Endothelial cell of umbilical vein (primary cell): ENCODE measurements around the gene LHX2. TPM values are rescaled to one million over a fixed set of nuclear protein-coding genes. Genes with fewer than 3 reads are reported as not detected.

Experiments
- BruUV-seq: library from RNA; stranded (reverse); fragments of 400-500 nt; replicated peaks from 2 replicates; lab custom pipeline; 2021; lab: Mats Ljungman, UMichigan
- CTCF ChIA-PET: fragments of 300-600, 350-600 bp; sonication (Branson Sonifier 250); formaldehyde crosslinking; loops from one replicate; lab custom pipeline; 2021; ENCODE audit warnings: antibody characterized with exemption, inconsistent platforms; lab: Charles Lee
- POLR2A ChIA-PET: fragments of 300-600, 350-600 bp; sonication (Branson Sonifier 250); formaldehyde crosslinking; loops from one replicate; lab custom pipeline; 2021; ENCODE audit warnings: antibody characterized with exemption, inconsistent platforms; lab: Charles Lee
- DNase-seq: peaks from one replicate; pipeline ENCODE4 v3.0.0-alpha.2; 2011; ENCODE audit warnings: low read depth, low spot score
- FAIRE-seq: peaks from 2 replicates; lab custom pipeline; 2011; peaks lifted over from hg19 to GRCh38; lab: Jason Lieb, UNC
- H2AFZ ChIP-seq: 2 replicates; pipeline ENCODE4 v1.6.0; 2012; ENCODE audit warnings: low read depth, low read length, control low read depth, inconsistent platforms
- H3K27ac ChIP-seq: 2 replicates; pipeline ENCODE4 v1.5.1; 2011; ENCODE audit warnings: low read depth, mild to moderate bottlenecking, control low read depth, low read length, moderate library complexity; ENCODE audit not compliant: insufficient read depth
- H3K27me3 ChIP-seq, 2 experiments: 2 replicates each; pipeline versions ENCODE4 v1.6.0 to v1.6.1; 2011; ENCODE audit warnings: low read length in 2 of 2, mixed read lengths in 1 of 2; ENCODE audit not compliant: control insufficient read depth in 2 of 2, insufficient read depth in 2 of 2
- H3K36me3 ChIP-seq, 2 experiments: 2 replicates in 1 of 2; 3 replicates in 1 of 2; pipeline ENCODE4 v1.5.1; 2011; ENCODE audit warnings: low read length in 2 of 2, mild to moderate bottlenecking in 1 of 2, moderate library complexity in 1 of 2; ENCODE audit not compliant: control insufficient read depth in 2 of 2, insufficient read depth in 2 of 2; ENCODE audit errors: extremely low read depth in 1 of 2
- H3K4me1 ChIP-seq: 3 replicates; pipeline ENCODE4 v1.5.1; 2011; ENCODE audit warnings: mild to moderate bottlenecking, low read length; ENCODE audit not compliant: control insufficient read depth, insufficient read depth; ENCODE audit errors: extremely low read depth
- H3K4me2 ChIP-seq: 2 replicates; pipeline ENCODE4 v1.6.1; 2011; ENCODE audit warnings: low read length, control low read depth, mixed read lengths; ENCODE audit not compliant: insufficient read depth
- H3K4me3 ChIP-seq, 3 experiments: fragments of 200-600 bp in 1 of 3; sonication (generic), shearing (Covaris generic) in 1 of 3; replicated peaks in 1 of 3; 2 replicates each; pipeline ENCODE4 v1.5.1; 2011 to 2016; ENCODE audit warnings: control low read depth in 3 of 3, low read length in 3 of 3, mild to moderate bottlenecking in 2 of 3, inconsistent platforms in 1 of 3, low read depth in 1 of 3, moderate library complexity in 1 of 3; ENCODE audit not compliant: insufficient read depth in 1 of 3
- H3K79me2 ChIP-seq: 2 replicates; pipeline ENCODE4 v1.6.0; 2012; ENCODE audit warnings: low read length, inconsistent platforms; ENCODE audit not compliant: control insufficient read depth, insufficient read depth
- H3K9ac ChIP-seq: replicated peaks from 2 replicates; pipeline ENCODE3; 2011; ENCODE audit warnings: low read length, control low read depth; ENCODE audit not compliant: insufficient read depth; ENCODE audit errors: extremely low read depth
- H3K9me1 ChIP-seq: replicated peaks from 3 replicates; pipeline ENCODE4 v1.6.0; 2011; ENCODE audit warnings: mild to moderate bottlenecking, low read length; ENCODE audit not compliant: control insufficient read depth, insufficient read depth; ENCODE audit errors: extremely low read depth
- H3K9me3 ChIP-seq: replicated peaks from 2 replicates; pipeline ENCODE4 v1.5.1; 2012; ENCODE audit warnings: low read length, inconsistent platforms; ENCODE audit not compliant: control insufficient read depth, insufficient read depth
- H4K20me1 ChIP-seq: replicated peaks from 2 replicates; pipeline ENCODE3; 2011; ENCODE audit warnings: mild to moderate bottlenecking, low read length; ENCODE audit not compliant: control insufficient read depth, insufficient read depth; ENCODE audit errors: extremely low read depth
- EZH2 ChIP-seq: IDR thresholded peaks from 2 replicates; pipeline ENCODE4 v1.6.1; 2012; ENCODE audit warnings: borderline replicate concordance, low read depth, mild to moderate bottlenecking, moderate library complexity, low read length, inconsistent platforms; ENCODE audit not compliant: severe bottlenecking
- FOS ChIP-seq: IDR thresholded peaks from 2 replicates; pipeline ENCODE4 v1.6.1; 2011; ENCODE audit warnings: mild to moderate bottlenecking, low read length, moderate library complexity, borderline replicate concordance; ENCODE audit not compliant: insufficient read depth
- GATA2 ChIP-seq: IDR thresholded peaks from 2 replicates; pipeline ENCODE4 v1.7.0; 2011; ENCODE audit warnings: low read depth, mild to moderate bottlenecking, moderate library complexity, mixed read lengths, low read length; ENCODE audit not compliant: insufficient read length, insufficient read depth
- JUN ChIP-seq: IDR thresholded peaks from 2 replicates; pipeline ENCODE4 v1.6.1; 2011; ENCODE audit warnings: borderline replicate concordance, low read depth; ENCODE audit not compliant: insufficient read length, insufficient read depth
- MYC ChIP-seq: IDR thresholded peaks from one replicate; pipeline ENCODE4 v1.6.1; 2011; ENCODE audit warnings: mild to moderate bottlenecking, low read depth, low read length
- POLR2A ChIP-seq: IDR thresholded peaks from 2 replicates; pipeline ENCODE4 v1.6.1; 2012; ENCODE audit warnings: low read depth, mild to moderate bottlenecking, control low read depth, low read length
- POLR2AphosphoS5 ChIP-seq: IDR thresholded peaks from 2 replicates; pipeline ENCODE4 v1.6.1; 2012; ENCODE audit warnings: low read depth, mild to moderate bottlenecking, control low read depth, low read length, moderate library complexity; ENCODE audit not compliant: insufficient read depth
- dilution Hi-C: fragments of 300-500 bp; cut with MboI; formaldehyde crosslinking; loops from one replicate; pipeline ENCODE4 v1.15.0; 2019; ENCODE audit warnings: low sequenced_read_pairs; ENCODE audit not compliant: extremely low pct_ligation_motif_present
- intact Hi-C: fragments of 100-400 bp; cut with micrococcal nuclease; formaldehyde crosslinking; loops from one replicate; pipeline ENCODE4 v1.10.0; 2022
- polyA plus RNA-seq, 4 experiments: library from polyadenylated mRNA; depleted of rRNA in 3 of 4; stranded (reverse) in 3 of 4; unstranded in 1 of 4; fragments of >200 nt; gene quantifications; 2 replicates each; pipeline versions ENCODE4 v1.2.1 to v1.2.3, GENCODE V29; 2011 to 2012; ENCODE audit warnings: missing spikeins in 1 of 4
- total RNA-seq: library from RNA; stranded (reverse); gene quantifications from 2 replicates; pipeline ENCODE4 v1.2.3, GENCODE V29; 2021
- TF ChIP-seq, protein P1 (sequence below): IDR thresholded peaks from 2 replicates; pipeline ENCODE4 v1.6.1; 2011; ENCODE audit not compliant: insufficient read depth, insufficient read length
- TF ChIP-seq, protein P2 (sequence below), 2 donors: IDR thresholded peaks; 1 replicate in 1 of 2; 2 replicates in 1 of 2; pipeline ENCODE4 v1.5.1; 2011; ENCODE audit warnings: low read length in 2 of 2, mild to moderate bottlenecking in 2 of 2, moderate library complexity in 2 of 2, control low read depth in 1 of 2, inconsistent platforms in 1 of 2, low read depth in 1 of 2; ENCODE audit not compliant: insufficient read depth in 1 of 2; ENCODE audit errors: extremely low read depth in 1 of 2

Gene LHX2
- total and polyA plus RNA-seq, 2 donors (not counting 3 experiments of a cell fraction or from before 2014, with no cell fraction given) = not detected

DNA sequence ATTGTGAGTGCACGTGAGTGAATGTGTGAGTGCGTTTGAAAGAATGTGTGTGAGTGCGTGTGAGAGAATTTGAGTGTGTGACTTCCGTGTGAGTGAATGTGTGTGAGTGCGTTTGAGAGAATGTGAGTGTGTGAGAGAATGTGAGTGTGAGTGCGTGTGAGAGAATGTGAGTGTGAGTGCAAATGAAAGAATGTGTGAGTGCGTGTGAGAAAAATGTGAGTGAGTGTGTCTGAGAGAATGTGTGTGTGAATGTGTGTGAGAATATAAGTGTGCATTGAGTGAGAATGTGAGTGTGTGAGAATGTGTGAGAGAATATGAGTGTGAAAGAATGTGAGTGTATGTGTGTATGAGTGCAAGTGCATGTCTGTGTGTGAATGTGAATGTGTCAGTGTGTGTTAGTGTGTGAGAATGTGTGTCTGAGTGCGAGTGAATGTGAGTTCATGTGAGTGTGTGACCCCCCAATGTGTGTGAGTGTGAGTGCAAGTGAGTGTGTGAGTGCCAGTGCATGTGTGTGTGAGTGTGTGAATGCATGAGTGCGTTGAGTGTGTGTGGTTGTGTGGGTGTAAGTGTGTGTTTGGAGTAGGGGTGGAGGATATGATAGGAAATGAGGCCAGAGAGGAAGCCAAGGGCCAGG is 37.9 kb upstream of the LHX2 start:
- ChIA-PET CTCF (no interaction called here), POLR2A (no interaction called here)
- no peaks in the 10 kb centered on the region for H3K79me2 ChIP-seq
- FAIRE-seq (no peak), DNase-seq (no peak)
- no peaks in the 10 kb centered on the region for H3K9me3 ChIP-seq
- no peak overlapping the region for H3K9ac ChIP-seq
- intact Hi-C loops (no loop called here), dilution Hi-C loops (no loop called here)
- H3K4me1 ChIP-seq = no peaks in the 10 kb centered on the region
- H2AFZ ChIP-seq = no peak overlapping the region
- no peaks in the 10 kb centered on the region for H3K36me3 ChIP-seq
- H3K27ac ChIP-seq = no peak overlapping the region
- no peaks in the 10 kb centered on the region for H3K27me3 ChIP-seq
- no peaks in the 10 kb centered on the region for H4K20me1 ChIP-seq
- H3K4me2 ChIP-seq = no peak overlapping the region
- no peak for TF ChIP-seq MYC
- TF ChIP-seq FOS = no peak
- TF ChIP-seq GATA2 = no peak
- TF ChIP-seq, protein P1, sequence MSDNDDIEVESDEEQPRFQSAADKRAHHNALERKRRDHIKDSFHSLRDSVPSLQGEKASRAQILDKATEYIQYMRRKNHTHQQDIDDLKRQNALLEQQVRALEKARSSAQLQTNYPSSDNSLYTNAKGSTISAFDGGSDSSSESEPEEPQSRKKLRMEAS = no peak
- no peak for TF ChIP-seq JUN
- no peak for TF ChIP-seq POLR2AphosphoS5
- TF ChIP-seq POLR2A = no peak
- TF ChIP-seq, protein P2, sequence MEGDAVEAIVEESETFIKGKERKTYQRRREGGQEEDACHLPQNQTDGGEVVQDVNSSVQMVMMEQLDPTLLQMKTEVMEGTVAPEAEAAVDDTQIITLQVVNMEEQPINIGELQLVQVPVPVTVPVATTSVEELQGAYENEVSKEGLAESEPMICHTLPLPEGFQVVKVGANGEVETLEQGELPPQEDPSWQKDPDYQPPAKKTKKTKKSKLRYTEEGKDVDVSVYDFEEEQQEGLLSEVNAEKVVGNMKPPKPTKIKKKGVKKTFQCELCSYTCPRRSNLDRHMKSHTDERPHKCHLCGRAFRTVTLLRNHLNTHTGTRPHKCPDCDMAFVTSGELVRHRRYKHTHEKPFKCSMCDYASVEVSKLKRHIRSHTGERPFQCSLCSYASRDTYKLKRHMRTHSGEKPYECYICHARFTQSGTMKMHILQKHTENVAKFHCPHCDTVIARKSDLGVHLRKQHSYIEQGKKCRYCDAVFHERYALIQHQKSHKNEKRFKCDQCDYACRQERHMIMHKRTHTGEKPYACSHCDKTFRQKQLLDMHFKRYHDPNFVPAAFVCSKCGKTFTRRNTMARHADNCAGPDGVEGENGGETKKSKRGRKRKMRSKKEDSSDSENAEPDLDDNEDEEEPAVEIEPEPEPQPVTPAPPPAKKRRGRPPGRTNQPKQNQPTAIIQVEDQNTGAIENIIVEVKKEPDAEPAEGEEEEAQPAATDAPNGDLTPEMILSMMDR (IDR thresholded peaks at IDR 0.05; ENCODE audit: extremely low read depth in 1 of 2, insufficient read depth in 1 of 2, low read depth in 1 of 2, low read length in 2 of 2) = no peak
- TF ChIP-seq EZH2 = no peak
- H3K4me3 ChIP-seq = no peak overlapping the region
- H3K9me1 ChIP-seq = no peaks in the 10 kb centered on the region
- BruUV-seq = no TSS peak
